GM21786 (cell line): ENCODE measurements around the gene UBL3.
A peak's percentile ranks its signal among the peaks of the same experiment; 100 is the strongest.

Experiments used
- ATAC-seq: cut with Tn5 transposase; IDR thresholded peaks from one replicate; pipeline ENCODE4 v1.9.1; 2021; ENCODE audit not compliant: unreplicated experiment

UBL3 gene, protein sequence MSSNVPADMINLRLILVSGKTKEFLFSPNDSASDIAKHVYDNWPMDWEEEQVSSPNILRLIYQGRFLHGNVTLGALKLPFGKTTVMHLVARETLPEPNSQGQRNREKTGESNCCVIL

DNA sequence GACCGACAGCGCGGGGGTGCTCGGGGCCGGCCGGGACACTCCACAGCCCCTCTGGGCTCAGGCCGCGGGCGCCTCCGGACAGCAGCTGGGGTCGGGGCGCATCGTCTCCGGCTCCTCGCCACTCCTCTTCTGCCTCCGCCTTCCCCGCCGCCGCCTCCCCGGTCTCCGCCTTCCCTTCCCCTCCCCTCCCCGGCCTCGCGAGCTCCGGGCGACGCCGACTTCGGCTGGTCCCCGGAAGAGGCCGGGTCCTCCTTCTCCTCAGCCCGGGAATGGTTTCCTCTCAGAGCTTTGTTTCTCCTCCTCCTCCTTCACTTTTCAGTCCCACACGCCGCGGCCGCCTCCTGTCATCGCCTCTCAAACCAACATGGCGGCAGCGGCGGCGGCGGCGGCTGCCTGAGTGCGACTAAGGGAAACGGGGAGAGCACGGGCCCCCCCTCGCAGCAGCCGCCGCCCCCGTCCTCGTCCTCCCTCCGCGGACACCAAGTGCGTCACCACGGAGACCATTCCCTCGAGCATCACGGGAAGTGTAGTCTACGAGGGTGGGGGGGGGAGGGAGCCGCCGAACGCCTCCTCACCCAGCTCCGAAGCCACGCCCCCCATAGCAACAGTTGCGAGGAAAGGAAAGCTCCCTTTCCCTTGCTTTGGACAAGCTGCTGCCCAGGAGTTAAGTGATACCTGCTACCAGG, at the start of gene UBL3:
Gene UBL3 (minus strand): TSS at position 405 of the 686 bp plus-strand sequence. CDS start 1,079 bp downstream, outside the sequence.
- peak; percentile 82 for ATAC-seq

DNA sequence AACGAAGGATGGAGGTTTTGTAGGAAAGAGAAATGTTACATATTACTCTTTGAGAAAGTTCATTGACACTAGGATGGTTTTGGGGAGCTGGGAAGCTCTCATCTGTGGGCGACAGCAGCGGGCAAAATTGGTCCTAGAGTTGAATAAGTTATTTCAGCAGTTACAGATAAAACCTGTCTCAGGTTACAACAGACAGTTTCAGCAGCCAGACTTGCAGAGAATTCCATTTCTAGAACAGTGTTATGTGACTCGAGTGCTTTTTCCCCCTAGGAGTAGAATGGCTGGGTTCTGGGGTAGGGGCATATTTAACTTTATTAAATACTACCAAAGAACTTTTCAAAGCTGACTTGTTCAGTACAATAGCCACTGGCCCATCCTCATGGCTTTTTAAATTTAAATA, 46.7 kb upstream of the UBL3 start:
- ATAC-seq: no peak

DNA sequence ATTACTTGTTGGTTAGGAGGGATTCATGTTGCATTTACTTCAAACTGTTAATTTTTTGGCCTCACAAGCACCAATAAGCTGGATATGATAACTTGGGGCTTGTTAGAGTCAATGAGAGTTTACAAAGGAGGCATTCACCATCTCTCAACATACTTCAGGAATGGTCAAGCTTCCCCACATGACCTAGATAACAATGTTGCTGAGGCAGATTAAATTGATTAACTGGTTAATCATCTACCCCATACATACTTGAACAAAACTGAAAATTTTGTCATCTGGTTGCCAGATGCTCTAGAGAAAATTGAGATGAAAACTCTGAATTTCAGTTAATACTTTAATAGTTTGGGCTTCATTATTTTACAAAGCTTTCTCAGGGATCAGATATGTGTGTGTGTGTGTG, 43.0 kb upstream of the UBL3 start:
- ATAC-seq: no peak

DNA sequence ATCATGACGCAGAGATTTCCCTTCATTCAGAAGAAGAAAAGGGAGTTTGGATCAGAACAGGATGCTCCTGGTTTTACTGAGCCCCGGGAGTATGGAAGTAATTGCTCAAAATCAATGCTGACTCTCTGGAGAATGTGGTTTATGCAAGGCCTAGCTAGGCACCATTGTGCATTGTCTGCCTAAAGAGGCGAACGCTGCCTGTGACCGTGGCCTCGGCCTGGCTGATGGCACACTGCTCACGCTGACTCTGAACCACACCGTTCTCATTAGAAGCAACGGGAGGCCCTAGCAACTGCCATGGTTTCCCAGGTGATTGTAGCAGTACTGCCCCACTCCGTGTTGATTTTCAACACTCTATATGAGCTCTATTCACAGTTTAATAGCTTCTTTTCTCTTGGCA, 41.7 kb upstream of the UBL3 start:
- ATAC-seq: no peak

DNA sequence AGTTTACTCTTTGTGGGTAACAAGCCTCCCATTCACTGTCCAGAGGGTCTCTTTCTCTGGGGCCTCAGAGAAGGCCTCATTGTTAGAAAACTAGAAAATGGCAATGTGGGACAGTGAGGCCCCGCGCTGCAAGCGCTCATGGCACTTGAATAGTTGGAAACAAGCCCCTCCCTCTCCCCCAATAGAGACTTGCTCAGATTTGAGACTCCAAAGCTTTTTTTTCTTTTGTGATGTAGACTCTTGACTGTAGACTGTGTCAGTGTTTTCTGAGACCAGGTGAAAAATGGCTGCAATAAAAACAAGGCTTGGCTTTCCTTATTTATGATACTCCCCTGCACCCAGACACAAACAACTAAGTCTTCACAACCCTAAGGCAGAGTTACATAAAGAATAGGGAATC, 38.7 kb upstream of the UBL3 start:
- no peak for ATAC-seq

DNA sequence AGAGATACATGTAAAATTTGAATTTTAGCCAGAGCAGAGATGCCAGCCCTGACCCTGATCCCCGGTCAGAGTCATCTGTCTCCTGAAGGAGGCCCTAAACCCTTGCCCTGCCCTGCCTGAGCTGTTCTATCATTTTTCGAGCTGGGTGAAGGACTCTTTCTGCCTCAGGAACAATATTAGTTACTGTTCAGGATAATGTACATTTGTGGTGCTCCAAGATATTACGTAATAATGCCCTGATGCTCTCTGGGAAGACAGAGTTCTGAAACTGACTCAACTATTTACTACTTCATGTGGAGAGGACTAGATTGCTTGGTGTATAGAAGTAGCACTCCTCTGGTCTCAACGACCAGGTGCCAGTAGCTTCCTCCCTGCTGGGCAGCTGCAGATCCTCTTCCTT, 37.9 kb upstream of the UBL3 start:
- ATAC-seq: no peak

DNA sequence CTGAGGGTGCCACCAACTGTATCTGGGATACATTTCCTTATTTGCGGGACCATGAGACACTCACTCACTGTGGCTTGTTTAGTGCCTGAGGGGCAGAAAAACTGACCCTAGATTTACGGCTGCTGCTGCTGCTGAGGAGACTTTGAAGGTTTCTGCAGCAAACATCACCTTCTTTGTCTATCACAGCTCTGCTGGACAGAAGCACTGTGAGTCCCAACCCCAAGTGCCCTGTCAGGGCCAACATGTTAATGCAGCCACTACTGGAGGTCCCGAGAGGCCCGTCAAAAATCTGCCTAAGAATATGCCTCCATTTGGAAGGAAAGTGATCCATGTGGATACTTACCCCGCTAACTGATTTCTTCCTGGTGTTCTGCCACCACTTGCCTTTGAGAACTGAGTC, 37.3 kb upstream of the UBL3 start:
- ATAC-seq: no peak

DNA sequence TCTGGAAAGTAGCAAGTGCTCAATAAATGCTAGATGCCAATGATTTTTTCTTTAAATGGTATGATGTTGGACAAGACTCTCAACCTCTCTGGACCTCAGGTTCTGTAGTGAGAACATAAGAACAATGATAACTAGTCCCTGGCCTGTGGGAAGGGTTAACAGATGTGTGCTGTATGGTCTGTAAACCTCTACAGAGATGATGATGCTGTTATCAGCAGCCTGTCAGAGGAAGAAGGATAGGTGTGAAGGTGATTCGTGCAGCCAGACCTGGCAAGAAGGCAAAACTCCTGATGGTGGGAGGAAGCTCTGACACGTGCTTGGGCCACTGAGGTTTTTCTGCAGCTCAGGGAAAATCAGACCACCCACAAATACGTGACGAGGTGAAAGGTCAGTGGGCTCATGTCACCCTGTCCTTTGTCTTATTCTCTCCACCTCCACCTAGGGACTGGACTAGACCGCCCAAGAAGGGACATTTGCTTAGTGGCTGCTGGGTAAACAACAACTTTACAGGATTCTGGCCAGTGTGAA, 36.7 kb upstream of the UBL3 start:
- no peak for ATAC-seq

DNA sequence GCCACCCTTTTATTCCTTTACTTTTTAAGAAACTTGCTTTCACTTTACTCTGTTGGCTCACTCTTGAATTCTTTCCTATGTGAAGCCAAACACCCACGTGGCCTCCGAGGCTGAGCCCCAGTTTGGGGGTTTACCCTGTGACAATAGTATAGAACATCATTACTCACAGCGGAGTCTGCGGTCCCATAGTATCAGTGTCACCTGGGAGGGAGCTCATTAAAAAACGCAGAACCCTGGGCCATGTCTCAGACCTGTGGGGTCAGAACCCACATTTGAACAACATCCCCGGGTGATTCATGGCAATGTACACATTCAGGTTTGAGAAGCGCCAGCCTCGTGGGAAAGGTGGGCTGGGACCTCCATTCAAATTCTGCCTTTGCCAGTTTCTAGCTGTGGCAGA, 36.0 kb upstream of the UBL3 start:
- no peak for ATAC-seq

DNA sequence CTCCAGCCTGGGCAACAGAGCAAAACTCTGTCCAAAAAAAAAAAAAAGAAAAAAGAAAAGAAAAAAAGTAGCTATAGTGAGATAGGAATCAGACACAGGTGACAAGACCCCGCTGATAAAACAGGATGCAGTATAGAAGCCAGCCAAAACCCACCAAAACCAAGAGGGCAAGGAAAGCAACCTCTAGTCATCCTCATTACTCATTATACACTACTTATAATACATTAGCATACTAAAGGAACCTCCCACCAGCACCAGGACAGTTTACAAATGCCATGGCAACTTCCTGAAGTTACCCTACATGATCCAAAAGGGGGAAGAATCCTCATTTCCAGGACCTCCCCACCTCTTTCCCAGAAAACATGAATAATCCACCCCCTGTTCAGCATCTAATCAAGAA, 35.6 kb upstream of the UBL3 start:
- no peak for ATAC-seq

DNA sequence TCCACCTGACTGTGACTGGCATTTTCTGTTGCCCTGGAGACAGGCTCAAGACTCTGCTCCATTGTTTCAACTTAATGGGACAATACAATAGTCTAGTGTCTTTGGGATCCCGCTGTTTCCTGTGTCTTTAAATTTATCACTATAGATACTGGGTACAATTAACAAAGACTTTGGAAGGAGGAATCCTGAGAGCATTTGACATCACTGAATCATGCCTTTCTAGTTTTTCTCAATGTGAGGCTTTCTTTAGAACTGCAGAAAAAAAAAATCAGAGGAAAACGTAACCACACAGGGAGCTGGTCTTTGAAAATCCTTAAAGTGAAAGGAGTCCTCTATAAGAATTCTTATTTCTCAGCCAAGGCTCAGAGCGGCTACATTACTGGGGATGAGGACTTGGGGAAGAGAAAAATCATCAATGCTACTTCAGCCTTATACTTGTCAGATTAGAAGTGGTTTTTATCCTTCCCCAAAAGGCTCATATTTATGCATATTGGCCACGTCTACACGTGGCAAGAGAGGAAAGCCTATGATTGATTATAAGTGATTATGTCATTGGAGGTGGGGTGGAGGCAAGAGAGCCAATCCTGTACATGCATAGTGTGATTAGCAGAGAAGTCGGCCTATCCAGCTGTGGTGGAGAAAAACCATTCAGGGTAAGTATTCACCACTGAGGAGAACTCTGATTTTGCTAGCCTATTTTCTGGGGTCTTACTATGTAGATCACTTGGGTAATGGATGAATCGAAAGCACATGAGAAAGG, 34.4 kb upstream of the UBL3 start:
- ATAC-seq: no peak

DNA sequence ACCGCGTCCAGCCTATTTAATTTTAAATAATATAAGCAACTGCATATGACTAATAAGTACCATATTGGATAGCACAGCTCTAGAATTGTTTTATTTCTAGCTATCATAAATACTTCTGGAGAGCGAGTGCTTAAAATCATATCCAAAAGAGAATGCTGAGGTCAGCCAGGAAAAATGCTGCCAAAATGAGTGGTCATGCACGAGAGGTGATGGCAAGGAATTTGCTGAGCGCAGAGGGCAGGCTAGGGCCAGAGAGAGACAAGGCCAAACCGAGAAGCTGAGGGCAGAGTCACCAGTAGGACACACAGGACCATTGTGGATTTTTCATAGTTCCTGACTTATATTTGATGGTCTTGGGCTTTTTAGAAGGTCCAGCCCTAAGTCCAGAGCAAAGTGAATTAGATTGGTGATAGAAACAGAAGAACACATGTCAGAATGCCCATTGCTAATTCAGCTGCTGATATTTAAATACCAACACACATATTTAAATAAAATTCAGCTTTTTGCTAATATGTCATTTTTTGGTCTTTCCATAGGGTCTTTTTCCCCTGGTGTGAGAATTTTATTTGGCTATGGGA, 33.6 kb upstream of the UBL3 start:
- no peak for ATAC-seq

DNA sequence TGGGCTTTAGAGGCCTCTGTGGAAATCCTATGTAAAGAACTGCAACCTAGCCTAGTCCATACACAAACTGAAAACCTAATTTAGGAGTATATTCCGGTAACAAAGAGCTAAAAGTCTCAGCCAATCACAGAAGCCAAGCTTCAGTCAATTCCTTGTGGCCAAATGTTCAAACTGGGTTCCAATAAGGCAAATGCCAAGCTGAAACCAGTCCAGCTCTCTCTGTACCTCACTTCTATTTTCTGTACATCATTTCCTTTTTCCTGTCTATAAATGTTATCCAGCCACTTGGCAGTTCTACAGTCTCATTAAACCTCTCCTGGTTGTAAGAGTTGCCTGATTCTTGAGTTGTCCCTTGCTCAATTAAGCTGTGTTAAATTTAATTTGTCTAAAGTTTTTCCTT, 31.7 kb upstream of the UBL3 start:
- ATAC-seq: no peak

DNA sequence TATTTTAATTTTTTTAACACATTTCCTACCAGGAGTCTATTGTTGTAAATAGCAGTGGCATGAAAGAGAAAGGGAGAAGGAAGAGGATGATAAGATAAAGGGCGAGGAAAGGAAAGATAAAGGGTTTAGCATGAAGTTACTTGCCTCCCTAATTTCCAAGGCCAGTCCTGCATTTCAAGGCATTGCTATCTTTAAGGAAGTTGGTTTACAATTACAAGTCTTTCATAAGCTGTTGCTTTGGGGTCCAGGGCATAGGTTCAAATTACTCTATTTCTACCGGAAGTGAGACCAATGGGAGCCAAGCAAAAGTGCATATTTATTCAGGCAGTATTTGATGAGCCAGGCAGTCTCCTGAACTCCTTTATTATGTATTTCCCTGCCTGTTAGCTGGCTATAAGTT, 27.7 kb upstream of the UBL3 start:
- ATAC-seq: no peak

DNA sequence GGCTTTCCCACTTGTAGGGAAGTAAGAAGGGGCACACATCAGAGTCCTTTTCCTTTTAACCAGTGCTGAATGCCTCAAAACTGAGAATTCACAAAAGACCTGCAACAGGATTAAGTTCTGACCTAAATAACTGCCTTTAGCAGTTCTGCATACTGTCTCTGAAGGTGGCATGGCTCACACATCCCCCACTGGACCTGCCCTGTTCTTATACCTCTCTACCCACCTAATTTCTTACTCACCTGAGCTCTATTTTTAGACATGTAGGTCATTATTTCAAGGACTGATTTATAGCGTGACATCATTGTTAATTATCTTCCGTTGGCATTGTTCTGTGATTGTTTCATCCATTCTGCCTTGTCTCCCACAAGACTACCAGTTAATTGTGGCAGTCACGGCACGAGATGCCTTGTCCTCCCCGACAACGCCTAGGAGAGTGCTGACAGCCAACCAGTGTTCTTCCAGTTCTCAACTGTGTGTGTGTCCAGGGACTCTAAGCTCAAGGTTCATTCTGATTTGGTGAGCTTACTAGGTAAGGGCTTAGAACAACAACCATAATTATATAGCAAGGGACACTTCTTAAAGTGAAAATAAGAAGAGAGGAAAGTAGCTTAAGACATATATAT, 27.1 kb upstream of the UBL3 start:
- no peak for ATAC-seq

DNA sequence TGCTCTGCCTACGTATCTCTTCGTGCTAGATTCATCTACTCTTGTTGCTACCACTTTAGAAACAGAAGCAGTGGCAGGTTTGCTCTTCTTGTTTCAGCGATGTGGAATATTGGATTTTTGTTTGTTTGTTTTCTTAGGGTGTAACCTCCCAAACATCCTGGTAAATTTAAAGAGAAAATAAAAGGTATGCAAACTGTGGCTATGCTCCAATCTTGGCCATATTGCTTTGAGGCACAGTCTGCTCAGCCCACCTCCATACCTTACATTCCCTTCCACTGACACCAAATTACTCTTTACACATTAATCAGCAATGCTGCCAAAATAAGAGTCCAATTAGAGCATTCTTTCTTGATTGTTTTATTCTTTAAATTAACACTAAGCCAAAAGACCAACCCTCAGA, 25.2 kb upstream of the UBL3 start:
- no peak for ATAC-seq

DNA sequence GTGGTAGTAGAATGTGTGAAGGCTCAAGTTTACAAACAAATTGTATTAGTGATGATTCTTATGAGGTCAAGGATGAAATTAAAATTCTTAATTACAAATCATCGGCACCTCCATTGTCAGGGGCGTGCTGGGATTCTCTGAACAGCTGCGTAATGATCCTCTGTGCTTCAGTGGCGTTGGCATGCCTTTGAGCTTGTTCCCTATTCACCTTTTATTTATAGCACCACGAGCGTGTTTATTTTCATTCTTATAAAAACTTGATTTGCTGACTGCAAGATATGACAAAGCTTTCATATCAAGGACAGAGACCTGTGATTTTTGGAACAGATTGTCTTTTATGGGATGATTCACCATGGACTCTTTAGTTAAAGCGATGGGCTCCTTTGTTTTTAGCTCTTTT, 18.2 kb upstream of the UBL3 start:
- ATAC-seq: no peak

DNA sequence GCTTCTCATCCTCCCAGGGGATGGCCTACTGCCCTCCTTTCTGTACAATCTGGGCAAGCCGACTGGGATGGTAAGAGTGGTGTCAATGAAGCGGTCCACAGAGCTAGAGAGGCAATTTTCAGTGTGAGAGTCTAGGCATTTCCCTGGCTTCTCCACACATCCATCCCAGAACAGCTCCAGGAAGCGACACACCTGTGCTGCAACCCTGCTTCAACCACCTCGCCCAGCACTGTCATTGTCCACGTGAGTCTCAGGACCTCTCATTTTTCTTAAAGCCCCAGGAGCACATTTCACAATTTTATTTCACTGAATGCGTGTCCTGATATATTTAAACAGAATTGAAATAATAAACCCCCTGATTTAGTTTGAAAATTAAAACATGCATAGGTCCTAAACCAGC, 15.5 kb upstream of the UBL3 start:
- ATAC-seq: no peak

DNA sequence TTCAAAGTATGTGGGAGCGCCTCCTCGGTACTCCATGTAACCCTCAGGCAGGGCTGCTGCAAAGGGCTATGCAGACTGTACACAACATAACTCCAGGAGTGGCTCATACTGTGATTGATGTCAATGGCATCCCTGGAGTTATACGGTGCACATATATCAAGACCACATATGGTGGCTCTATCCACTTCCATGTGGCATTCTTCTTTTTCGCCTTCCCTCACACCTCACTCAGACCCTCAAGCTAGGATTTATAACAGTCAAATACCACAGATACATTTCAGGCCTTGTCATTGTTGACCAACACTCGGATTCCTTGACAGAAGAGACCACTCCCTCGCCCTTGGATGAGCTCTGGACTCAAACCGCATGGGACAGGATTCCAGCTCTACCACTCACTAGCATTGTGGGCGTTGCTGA, 11.3 kb upstream of the UBL3 start:
- ATAC-seq: no peak

DNA sequence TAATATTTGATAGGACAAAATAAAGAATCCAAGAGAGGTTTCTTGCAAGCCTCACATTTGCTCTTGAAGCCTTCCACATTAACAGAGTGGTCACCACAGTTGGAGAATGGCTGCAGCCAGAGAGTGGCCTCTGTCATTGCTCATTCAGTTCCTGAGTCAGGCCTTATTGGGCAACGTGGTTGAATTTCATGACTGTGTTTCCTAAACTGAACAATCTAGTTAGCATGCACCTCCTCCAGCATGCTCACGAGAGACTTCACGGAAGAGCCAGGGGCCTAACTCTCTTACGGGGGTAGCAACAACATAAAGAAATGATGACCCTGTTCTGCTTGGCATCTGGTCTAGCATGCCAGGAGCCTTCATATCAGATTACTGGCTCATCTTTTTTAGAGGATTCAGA, 9.6 kb upstream of the UBL3 start:
- no peak for ATAC-seq

DNA sequence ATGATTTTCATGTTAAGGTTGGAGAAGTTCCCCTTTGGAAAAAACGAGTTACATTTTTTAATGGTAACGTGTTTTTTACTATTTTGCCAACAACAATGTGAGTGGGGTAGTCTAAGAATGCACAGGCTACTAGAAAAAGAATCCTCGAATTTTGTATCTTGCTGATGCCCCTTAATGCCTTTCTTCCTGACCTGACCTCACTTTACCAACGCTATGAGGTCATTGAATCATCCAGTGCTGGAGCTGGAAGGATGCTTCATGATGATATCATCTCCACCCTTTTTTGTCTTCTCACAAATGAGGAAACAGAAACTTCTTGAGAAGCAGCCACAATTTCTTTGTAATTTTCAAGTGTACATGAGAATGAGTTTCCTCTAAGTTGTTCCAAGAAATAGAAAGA, 8.2 kb upstream of the UBL3 start:
- ATAC-seq: no peak
